DMS53 treated with DMSO at 0.1 percent for 48 hours (cell line): Measurements from ENCODE around the gene YLPM1.

Source experiments
- DNase-seq: peaks from one replicate; lab custom pipeline; 2025; ENCODE audit not compliant: unreplicated experiment; lab: John Stamatoyannopoulos, UW

The YLPM1 gene

GRCh38 chr14:74865156-74865555, 102.0 kb downstream of the YLPM1 start:
- DNase-seq = no peak

DNA sequence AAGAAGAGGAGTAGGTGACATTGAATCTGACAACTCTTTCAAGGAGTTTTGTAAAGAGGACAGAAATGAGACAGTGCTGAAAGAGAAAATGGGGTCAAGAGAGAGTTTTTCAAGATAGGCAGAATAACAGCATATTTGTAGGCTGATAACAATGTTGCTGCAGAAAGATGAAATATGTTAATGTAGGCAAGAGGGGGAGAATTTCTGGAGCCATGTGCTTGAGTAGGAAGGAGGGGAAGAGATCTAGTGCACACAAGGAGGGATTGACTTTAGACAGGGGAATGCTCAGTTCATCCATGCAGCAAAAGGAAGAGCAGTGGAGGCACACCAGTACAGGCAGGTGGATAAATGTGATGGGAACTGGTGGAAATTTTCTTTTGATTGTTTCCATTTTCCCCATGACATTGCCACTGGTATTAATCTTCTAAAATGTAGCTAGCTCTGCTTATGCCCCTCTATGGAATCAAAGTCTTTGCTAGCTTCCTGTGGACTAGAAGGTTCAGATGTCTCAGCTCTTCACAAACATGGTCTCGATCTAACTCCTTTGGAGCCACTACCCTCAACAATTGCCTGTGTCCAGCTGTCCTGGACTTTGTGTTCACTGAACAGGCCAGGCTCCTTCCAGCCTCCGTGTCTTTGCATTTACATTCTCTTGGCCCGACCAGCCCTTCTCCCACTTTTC, 103.7 kb downstream of the YLPM1 start:
- DNase-seq = no peak

- no peak for DNase-seq
These were observed 104.6 kb downstream of the YLPM1 start for GRCh38 chr14:74867673-74868072.

DNA sequence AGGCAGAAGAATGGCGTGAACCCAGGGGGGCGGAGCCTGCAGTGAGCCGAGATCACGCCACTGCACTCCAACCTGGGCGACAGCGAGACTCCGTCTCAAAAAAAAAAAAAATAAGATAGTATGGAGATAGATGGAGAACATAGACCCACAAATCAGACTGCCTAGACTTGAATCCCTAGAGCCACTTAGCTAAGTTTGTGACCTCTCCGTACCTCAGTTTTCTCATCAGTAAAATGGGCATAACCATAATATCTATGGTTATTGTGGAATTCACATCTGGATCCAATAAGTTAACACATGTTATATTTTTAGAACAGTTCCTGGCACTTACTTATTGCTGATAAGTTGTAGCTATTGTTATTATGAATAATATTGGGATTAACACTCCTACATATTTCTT, 105.6 kb downstream of the YLPM1 start:
- DNase-seq = no peak

DNA sequence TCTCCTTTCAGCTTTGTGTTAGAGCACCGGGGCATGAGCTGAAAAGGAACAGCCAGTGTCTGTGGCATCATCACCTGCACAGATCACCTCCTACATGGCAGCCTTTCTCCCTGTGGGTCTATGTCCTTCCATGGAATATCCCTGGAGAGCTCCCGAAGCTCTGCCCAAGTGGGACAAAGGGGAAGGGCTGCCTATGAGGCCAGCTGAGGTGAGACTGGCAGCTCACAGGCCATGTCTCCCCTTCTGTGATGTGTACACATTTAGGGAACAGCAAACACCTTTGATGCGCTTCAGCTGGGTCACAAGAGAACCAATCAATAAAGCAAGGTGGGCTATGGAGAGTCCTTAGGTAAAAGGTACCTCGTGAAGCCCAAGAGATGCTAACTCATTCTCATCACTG, 108.7 kb downstream of the YLPM1 start:
- no peak for DNase-seq

- no peak for DNase-seq
These were observed 112.1 kb downstream of the YLPM1 start for GRCh38 chr14:74875204-74875603.

GRCh38 chr14:74875941-74876913, 113.1 kb downstream of the YLPM1 start, which contains the start of gene PROX2:
Gene PROX2, minus strand, starts transcription at chr14:74876145. Its CDS starts 12,311 bp downstream, at chr14:74863834.
- DNase-seq = no peak

- DNase-seq = peak; percentile 12
These were observed 116.5 kb downstream of the YLPM1 start for GRCh38 chr14:74879427-74880182.

- peak; percentile 66 for DNase-seq
These were observed 118.5 kb downstream of the YLPM1 start, which contains the start of gene DLST for GRCh38 chr14:74881431-74882102. Gene DLST, plus strand, starts transcription at chr14:74881916. Its CDS starts 38 bp downstream, at chr14:74881954.

- no peak for DNase-seq
These were observed 119.2 kb downstream of the YLPM1 start for GRCh38 chr14:74882103-74882920.
